ENCODE results near the gene DMRT1.

DMRT1 gene

DNA sequence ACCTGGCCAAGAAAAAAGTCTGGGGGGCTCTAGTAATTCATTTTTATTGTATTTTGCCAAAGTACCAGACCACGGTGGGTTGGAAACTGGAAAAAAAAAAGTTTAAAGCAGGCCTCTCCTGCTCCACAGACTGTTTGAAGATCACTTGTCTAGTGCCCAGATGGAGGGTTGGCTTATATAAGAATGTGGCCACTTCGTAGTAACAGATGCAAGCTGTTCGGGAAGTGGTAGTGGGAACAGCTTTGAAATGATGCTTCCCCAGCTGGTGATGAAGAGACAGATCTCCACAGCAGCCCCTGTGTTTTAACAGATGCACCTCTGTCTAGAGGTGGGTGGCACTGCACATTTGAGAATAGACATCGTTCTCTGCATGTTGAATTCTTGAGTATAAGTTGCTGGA is 80.7 kb downstream of the DMRT1 start:
- no peak for DNase-seq (ENCODE audit: low read depth in 2 of 2)

GRCh38 chr9:922731-923130 is 81.2 kb downstream of the DMRT1 start:
- DNase-seq (ENCODE audit: low read depth in 2 of 2): no peak

DNA sequence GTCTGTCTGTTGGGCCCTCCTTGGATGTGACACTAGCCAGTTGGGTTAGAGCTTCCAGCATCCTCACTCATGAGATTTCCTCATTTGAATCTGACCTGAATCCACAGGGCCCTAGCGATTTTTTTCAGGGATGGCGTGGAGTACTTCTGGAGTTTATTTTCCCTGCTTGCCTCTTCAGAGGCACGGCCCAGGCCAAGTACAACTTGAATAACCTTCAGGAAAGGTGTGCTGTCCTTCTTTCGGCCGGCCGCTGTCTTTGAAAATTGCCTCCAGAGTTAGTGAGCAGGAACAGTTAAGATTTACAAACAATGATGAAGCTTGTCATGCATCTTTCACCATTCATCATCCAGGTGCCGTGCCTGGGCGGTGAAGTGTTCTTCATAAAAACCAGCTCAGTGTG is 85.5 kb downstream of the DMRT1 start:
- DNase-seq (ENCODE audit: low read depth in 2 of 2): no peak

- no peak for DNase-seq (ENCODE audit: low read depth in 2 of 2)
Observed at GRCh38 chr9:928363-929042, 87.0 kb downstream of the DMRT1 start.

DNA sequence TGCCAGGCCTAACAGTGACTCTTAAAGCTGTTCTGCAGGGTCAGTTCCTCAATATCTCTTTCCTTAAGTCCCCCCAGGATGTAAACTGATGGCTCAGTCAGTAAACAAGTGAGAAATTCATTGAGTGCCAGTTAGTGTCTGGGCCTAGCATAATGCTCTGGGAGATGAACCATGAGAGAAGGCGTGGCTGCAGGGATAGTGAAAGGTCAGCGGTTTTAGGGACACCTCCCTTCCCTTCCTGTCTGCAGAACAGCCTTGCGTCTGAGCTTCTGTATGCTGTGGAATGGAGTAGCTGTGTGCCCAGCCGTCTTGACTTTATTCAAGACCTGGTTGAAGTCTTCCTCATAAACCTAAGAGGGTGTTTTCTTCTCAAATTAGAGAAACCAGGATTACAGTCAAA is 88.2 kb downstream of the DMRT1 start:
- no peak for DNase-seq (ENCODE audit: low read depth in 2 of 2)

DNA sequence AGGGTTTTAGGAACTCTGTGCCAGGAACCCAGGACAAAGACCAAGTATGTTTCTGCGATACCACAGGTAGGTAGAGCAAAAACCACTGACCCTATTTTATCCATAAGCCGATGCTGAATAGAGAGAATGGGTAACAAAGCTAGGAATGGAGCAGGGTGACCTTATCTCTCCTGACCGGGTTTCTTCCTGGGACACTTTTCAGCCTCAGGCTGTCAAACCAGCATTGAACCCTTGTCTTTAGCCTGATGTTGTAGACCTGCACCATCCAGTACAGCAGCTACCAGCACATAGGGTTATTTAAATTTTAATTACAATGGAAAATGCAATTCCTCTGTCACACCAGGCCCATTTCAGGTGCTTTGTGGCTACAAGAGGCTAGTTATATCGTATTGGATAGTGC is 91.9 kb downstream of the DMRT1 start:
- no peak for DNase-seq (ENCODE audit: low read depth in 2 of 2)

GRCh38 chr9:935348-935965 is 94.0 kb downstream of the DMRT1 start:
- no peak for DNase-seq (ENCODE audit: low read depth in 2 of 2)

DNA sequence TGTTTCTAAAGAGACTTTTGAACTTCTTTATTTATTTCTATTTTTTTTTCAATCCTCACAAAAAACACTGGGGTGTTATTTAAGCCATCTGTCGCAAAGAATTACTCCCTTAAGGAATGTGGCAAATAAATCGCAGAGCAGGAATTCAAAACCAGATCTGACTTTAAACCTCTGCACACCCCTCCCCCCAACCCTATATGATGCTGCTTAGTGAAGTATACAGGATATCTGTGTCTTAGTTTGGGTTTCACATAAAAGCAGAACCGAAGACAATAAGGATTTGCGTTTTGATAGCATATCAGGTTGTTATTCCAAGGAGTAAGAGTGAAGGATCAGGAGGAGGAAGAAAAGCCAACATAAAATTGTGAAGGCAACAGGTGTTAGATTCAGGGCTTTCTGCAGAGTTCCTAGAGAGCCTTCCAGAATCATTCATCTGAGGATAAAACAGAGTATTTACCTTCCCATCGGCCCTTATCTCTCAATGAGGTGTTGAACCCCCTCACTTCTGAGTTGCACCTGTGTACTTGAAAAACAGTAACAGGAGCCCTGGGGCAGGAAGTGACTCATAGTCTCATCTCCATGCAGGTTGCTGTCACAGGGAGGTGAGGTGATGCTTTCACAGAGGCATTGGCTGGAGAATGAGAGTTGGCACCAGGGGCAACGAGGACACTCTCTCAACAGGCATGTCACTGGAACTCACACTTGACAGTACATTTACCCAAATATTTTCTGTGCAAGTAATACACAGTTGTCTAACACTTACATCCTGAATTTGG is 101.5 kb downstream of the DMRT1 start:
- no peak for DNase-seq (ENCODE audit: low read depth in 2 of 2)

DNA sequence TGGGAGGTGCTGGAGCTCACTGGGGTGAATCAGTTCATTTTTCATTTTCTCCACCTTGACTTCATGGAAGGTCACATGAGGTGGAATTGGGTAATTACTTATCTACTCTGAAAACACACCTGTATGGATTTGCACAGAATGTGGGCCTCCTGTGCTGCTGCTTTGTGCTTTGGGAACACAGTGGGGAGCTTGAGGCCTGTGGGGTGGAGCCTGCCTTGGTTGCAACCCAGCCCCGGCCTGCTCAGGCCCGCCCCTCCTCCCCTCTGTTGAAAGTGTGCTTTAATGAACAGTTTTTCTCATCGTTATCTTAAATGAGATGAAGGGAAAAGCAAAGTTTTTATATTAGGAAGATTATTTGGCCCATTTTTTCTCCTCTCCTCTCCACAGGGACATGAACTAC is 106.5 kb downstream of the DMRT1 start:
- no peak for DNase-seq (ENCODE audit: low read depth in 2 of 2)

DNA sequence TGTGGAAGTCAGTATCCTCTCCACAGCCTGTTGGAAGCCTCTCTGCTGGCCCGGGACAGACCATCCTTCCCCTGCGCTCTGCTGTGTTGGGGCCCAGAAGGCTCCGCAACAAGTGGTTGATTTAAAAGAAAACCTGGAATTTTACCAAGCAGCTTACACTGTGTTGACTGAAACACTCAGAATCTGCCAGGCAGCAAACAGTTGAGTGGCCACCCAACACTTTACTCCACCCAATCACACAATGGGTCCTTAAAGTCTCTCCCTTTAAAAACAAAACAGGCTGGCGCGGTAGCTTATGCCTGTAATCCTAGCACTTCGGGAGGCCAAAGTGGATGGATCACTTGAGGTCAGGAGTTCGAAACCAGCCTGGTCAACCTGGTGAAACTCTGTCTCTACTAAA is 107.0 kb downstream of the DMRT1 start:
- DNase-seq (ENCODE audit: low read depth in 2 of 2): no peak

DNA sequence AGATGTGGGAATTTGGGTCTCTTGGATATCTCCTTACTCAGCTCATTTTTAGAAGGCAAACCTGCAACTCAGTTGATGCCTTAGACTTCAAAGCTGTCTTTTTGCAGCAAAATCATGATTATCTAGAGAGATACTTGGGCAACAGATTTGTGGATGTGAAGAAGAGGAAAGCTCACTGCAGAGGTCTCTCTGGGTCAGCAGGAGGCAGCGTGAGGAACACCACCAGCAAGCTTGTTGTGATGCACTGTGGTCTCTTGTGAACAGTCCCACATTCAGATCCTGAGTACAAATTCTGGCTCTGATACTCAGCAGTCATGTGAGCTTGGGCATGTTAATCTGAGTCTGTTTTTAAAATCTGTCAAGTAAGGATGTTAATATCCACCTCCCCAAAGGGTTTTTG is 108.6 kb downstream of the DMRT1 start:
- DNase-seq (ENCODE audit: low read depth in 2 of 2): no peak

GRCh38 chr9:952546-952945 is 111.0 kb downstream of the DMRT1 start:
- DNase-seq (ENCODE audit: low read depth in 2 of 2): no peak

- no peak for DNase-seq (ENCODE audit: low read depth in 2 of 2)
Observed at GRCh38 chr9:959105-959504, 117.6 kb downstream of the DMRT1 start.

- no peak for DNase-seq (ENCODE audit: low read depth in 2 of 2)
Observed at GRCh38 chr9:959914-960313, 118.4 kb downstream of the DMRT1 start.

GRCh38 chr9:962023-962422 is 120.5 kb downstream of the DMRT1 start:
- no peak for DNase-seq (ENCODE audit: low read depth in 2 of 2)

- DNase-seq (ENCODE audit: low read depth in 2 of 2): no peak
Observed at GRCh38 chr9:965497-965896, 124.0 kb downstream of the DMRT1 start.

DNA sequence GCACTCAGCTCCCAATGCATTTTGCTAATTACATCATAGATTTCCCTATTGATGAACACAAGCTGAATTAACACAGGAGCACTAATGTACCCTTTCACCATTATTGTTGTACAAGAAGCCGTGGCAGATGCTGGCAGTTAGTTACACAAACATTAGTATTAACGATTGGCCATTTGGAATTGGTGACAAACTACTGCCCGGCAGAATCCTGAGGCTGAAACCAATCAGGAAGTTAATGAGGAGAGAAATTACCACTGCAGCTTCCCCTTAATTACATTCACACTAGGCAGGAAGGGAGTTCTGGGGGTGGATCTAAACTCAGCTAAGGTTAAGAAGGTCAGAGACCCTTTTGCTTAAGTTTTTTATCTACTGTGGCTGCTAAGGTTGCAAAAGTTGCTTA is 125.4 kb downstream of the DMRT1 start:
- DNase-seq (ENCODE audit: low read depth in 2 of 2): no peak

DNA sequence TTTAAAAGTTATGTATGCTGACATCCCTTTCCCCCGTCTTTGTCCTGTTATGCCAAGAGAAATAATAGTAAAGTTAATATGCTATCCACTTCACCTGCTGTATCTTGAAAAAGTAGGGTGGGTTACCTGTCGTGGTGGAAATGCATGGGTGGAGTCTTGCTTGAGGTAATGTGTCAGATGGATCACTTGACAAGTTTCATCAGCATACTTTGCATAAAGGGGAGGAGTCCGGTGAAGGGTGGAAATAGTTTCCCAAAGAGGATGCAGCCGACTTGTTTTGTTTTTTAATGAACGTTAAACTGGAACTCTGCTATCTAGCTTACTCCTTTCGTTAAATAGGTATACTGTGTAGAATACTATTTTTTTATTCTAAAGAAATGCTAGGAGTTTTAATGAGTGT is 125.9 kb downstream of the DMRT1 start:
- no peak for DNase-seq (ENCODE audit: low read depth in 2 of 2)

DNA sequence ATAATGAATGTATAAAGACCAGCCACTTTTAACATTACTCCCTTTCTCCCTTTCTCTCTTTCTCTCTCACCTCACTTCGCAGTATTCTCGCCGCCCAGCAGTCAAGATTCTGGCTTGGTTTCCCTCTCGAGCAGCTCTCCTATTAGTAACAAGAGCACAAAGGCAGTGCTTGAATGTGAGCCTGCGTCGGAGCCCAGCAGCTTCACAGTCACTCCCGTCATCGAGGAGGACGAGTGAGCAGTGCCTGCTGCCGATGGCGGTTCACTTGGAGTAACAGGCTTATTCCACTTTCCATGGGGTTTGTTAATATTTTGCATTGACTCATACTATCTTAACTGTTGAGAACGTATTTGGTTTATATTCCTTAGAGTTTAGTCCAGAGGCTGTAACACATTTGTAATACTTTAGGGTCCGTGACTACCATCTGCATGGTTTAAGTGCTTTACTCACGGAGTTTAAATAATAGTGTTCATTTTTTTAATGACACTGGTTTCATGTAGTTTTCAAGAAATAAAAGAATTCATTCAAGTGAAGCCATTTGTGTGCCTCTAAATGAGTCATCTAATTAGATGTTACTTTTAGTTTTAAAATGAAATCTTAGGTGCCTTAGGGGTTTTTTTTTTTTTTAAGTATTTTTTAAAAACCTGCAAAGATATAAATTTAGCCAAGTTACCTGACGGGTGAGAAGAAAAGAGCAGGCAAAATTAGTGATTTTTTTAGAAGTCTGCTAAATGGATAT is 126.6 kb downstream of the DMRT1 start:
- no peak for DNase-seq (ENCODE audit: low read depth in 2 of 2)

DNA sequence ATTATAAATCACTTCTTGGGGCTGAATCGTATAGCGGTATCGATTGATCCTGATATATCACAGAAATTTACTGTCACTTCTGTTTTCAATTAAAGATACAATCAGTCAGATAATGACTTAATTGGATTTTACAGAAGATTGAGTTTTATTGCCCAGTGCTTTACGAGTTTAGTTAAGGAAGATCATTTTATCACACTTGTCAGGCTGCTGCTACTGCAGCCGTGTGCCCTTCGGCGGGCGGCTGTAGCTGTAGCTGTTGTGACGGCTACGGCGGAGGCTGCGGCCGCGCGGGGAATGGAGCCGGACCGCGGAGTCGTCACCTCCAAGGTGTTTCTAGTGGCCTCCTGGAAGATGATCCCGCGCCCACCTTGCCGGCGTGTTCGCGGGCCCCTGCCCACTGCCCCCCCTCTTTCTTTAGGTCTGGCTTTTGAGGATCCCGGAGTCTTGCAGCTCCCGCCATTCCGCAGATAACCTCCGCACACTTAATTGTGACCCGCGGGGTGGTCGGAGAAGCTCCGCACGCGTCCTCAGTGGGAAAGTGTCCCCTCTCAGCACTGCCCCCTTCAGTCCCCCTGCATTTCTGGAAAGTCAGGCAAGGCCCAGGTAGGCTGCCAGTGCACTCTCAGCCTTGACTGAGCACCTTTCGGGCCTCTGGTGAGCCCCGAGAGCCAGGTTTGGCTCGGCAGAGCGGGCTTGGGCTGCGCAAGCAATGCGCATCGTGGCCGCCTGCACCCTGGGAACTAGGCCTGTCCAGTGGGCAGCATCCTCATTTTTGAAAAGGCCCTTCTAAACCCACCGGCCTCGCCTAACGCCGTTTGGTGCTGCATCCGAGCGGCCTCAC is 128.0 kb downstream of the DMRT1 start:
- no peak for DNase-seq (ENCODE audit: low read depth in 2 of 2)

GRCh38 chr9:970151-970996 is 128.9 kb downstream of the DMRT1 start:
- DNase-seq (ENCODE audit: low read depth in 2 of 2): no peak
